GM12878 (cell line): ENCODE measurements around the gene SLAIN2. TPM values are rescaled to one million over a fixed set of nuclear protein-coding genes. Genes with fewer than 3 reads are reported as not detected.

Experiments
- ATAC-seq: fragments of 200-7000 bp; cut with Tn5 transposase; 3 replicates; pipeline ENCODE4 v1.9.1; 2020; ENCODE audit warnings: mild to moderate bottlenecking, moderate library complexity
- BruUV-seq: library from RNA; stranded (reverse); fragments of 400-500 nt; replicated peaks from 2 replicates; lab custom pipeline; 2021; lab: Mats Ljungman, UMichigan
- CTCF ChIA-PET: fragments of 300-600 bp; sonication (Branson Sonifier 250); formaldehyde crosslinking; extraction: SDS; loops from one replicate; lab custom pipeline; 2021; ENCODE audit warnings: inconsistent platforms; lab: Yijun Ruan, JAX
- POLR2A ChIA-PET: fragments of 350-600 bp; formaldehyde crosslinking; extraction: SDS; loops from one replicate; lab custom pipeline; 2021; ENCODE audit warnings: inconsistent platforms; lab: Charles Lee
- RAD21 ChIA-PET: fragments of 300-600 bp; sonication (Branson Sonifier 250); formaldehyde crosslinking; loops from one replicate; lab custom pipeline; 2023; ENCODE audit warnings: antibody characterized with exemption; ENCODE audit not compliant: unreplicated experiment; lab: Charles Lee
- SMC1A ChIA-PET: fragments of 300-600 bp; sonication (Branson Sonifier 250); formaldehyde crosslinking; loops from one replicate; lab custom pipeline; 2023; ENCODE audit not compliant: unreplicated experiment, uncharacterized antibody; lab: Charles Lee
- DNase-seq: peaks from one replicate; pipeline ENCODE4 v3.0.0-alpha.2; 2011; ENCODE audit warnings: low read depth, low spot score
- FAIRE-seq: peaks from 3 replicates; lab custom pipeline; 2011; peaks lifted over from hg19 to GRCh38; lab: Jason Lieb, UNC
- H2AFZ ChIP-seq: 2 replicates; pipeline ENCODE4 v1.6.0; 2011; ENCODE audit warnings: low read depth, low read length, control low read depth; ENCODE audit not compliant: control insufficient read depth
- H3K27ac ChIP-seq: 2 replicates; pipeline ENCODE4 v1.5.1; 2011; ENCODE audit warnings: control low read depth; ENCODE audit not compliant: control insufficient read depth, insufficient read depth
- H3K27me3 ChIP-seq, 2 experiments: replicated peaks in 1 of 2; 2 replicates each; pipeline versions ENCODE4 v1.6.0 to v1.6.1; 2011; ENCODE audit warnings: low read length in 1 of 2; ENCODE audit not compliant: control insufficient read depth in 2 of 2, insufficient read depth in 2 of 2
- H3K36me3 ChIP-seq, 2 experiments: 2 replicates each; pipeline ENCODE4 v1.5.1; 2011; ENCODE audit warnings: low read length in 1 of 2; ENCODE audit not compliant: control insufficient read depth in 2 of 2, insufficient read depth in 2 of 2
- H3K4me1 ChIP-seq: 2 replicates; pipeline ENCODE4 v1.6.1; 2011; ENCODE audit warnings: mild to moderate bottlenecking, low read length, moderate library complexity, mixed read lengths; ENCODE audit not compliant: control insufficient read depth, insufficient read depth
- H3K4me2 ChIP-seq: 2 replicates; pipeline ENCODE4 v1.6.0; 2011; ENCODE audit warnings: control low read depth; ENCODE audit not compliant: control insufficient read depth, insufficient read depth
- H3K4me3 ChIP-seq: fragments of 200-600 bp; sonication (generic); 2 replicates; pipeline ENCODE4 v1.5.1; 2016
- H3K79me2 ChIP-seq: 2 replicates; pipeline ENCODE4 v1.6.0; 2011; ENCODE audit warnings: low read length; ENCODE audit not compliant: control insufficient read depth, insufficient read depth
- H3K9ac ChIP-seq: 2 replicates; pipeline ENCODE4 v1.8.0; 2011; ENCODE audit warnings: low read length, control low read depth, mixed read lengths; ENCODE audit not compliant: control insufficient read depth, insufficient read depth
- H3K9me3 ChIP-seq: replicated peaks from 3 replicates; pipeline ENCODE4 v1.5.1; 2011; ENCODE audit warnings: mild to moderate bottlenecking, low read length; ENCODE audit not compliant: control insufficient read depth, insufficient read depth
- H4K20me1 ChIP-seq: 2 replicates; pipeline ENCODE4 v1.6.0; 2011; ENCODE audit not compliant: control insufficient read depth, insufficient read depth
- NFYB ChIP-seq: IDR thresholded peaks from 2 replicates; pipeline ENCODE4 v1.6.1; 2011; ENCODE audit warnings: low read depth, mild to moderate bottlenecking, low read length, improper control_type of control experiment, moderate library complexity; ENCODE audit not compliant: insufficient read depth
- NR2C1 ChIP-seq: fragments of 450-650 bp; IDR thresholded peaks from 2 replicates; pipeline ENCODE4 v1.6.1; 2017; ENCODE audit warnings: antibody characterized with exemption, mild to moderate bottlenecking, moderate library complexity
- SIN3A ChIP-seq: IDR thresholded peaks from 2 replicates; pipeline ENCODE4 v1.6.1; 2012; ENCODE audit warnings: low read depth, low read length, improper control_type of control experiment
- STAT3 ChIP-seq: IDR thresholded peaks from 2 replicates; pipeline ENCODE4 v1.6.1; 2011; ENCODE audit warnings: low read depth, low read length, improper control_type of control experiment
- ZNF207 ChIP-seq: fragments of 450-650 bp; IDR thresholded peaks from 2 replicates; pipeline ENCODE4 v1.6.1; 2014; ENCODE audit warnings: antibody characterized with exemption, mild to moderate bottlenecking, borderline replicate concordance
- ZNF24 ChIP-seq: fragments of 450-650 bp; IDR thresholded peaks from 2 replicates; pipeline ENCODE4 v1.6.1; 2017; ENCODE audit warnings: antibody characterized with exemption, mild to moderate bottlenecking
- ZNF622 ChIP-seq: fragments of 450-650 bp; IDR thresholded peaks from 2 replicates; pipeline ENCODE4 v1.6.1; 2017; ENCODE audit warnings: mild to moderate bottlenecking, inconsistent platforms
- WGBS: methylation state at CpG from one replicate; pipeline ENCODE4 v1.1.6; 2016; ENCODE audit warnings: low lambda C conversion rate; ENCODE audit not compliant: insufficient replicate concordance, insufficient coverage; ENCODE audit errors: missing lambda C conversion rate; 5-methylcytosine and 5-hydroxymethylcytosine counted together
- in situ Hi-C: fragments of 300-500 bp; cut with MboI; formaldehyde crosslinking; loops from 9 replicates; pipeline ENCODE4 v1.14.3; 2018; ENCODE audit warnings: mixed read lengths
- intact Hi-C: fragments of 100-400 bp; cut with micrococcal nuclease; formaldehyde crosslinking; loops from one replicate; pipeline ENCODE4 v1.14.2; 2022; ENCODE audit not compliant: unreplicated experiment
- polyA plus RNA-seq, 11 experiments: library from polyadenylated mRNA; depleted of rRNA in 4 of 11; unstranded in 6 of 11; stranded (reverse) in 5 of 11; fragments of >200 nt; fragmentation: Nextera tagmentation in 4 of 11; fragmentation: Illumina TruSeq in 1 of 11; extraction: Ambion mirVana in 4 of 11; extraction: Trizol in 1 of 11; gene quantifications; 1 replicate in 1 of 11; 2 replicates in 10 of 11; pipeline versions ENCODE4 v1.2.1 to v1.2.3, GENCODE V29; 2011 to 2016; ENCODE audit warnings: inconsistent platforms in 2 of 11, missing spikeins in 2 of 11, low read depth in 1 of 11
- total RNA-seq, 4 experiments: library from RNA; depleted of rRNA in 3 of 4; stranded (reverse); fragments of >200 nt in 3 of 4; fragmentation: Illumina TruSeq in 1 of 4; extraction: Trizol in 1 of 4; gene quantifications; 2 replicates each; pipeline versions ENCODE4 v1.2.1 to v1.2.3, GENCODE V29; 2013 to 2021
- TF ChIP-seq, protein P1 (sequence below): fragments of 450-650 bp; IDR thresholded peaks from 2 replicates; pipeline ENCODE4 v1.6.1; 2014; ENCODE audit warnings: mild to moderate bottlenecking

The SLAIN2 gene
- total and polyA plus RNA-seq, 10 of the 15 experiments (the other 5 are each of a cell fraction or from before 2014, with no cell fraction given), result 4.3 to 96.6 (median 25.4) TPM

DNA sequence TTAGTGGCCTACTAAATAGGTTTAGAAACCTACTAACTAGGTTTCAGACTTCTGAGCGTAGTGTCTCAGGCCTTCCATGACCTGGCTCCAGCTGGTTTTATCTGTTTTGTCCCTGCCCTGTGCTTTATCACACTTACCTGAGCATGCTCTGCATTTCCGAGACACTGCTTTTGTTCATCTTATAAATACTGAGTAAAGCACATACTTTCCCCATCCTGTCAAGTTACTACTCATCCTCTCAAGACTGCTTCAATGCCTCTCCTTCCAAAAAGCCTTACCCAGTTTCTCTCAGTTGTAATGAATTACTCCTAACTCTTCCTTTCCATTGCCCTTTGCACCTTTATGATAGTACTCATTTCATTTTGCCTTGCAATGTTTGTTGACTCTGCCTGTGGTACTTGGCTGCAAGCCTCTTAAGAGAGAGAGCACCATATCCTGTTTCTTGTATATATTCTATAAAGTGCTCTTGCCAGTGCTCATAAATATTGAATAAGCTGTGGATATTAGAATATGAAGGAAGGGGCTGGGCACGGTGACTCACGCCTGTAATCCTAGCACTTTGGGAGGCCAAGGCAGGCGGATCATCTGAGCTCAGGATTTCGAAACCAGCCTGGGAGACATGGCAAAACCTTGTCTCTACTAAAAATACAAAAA lies 34.4 kb downstream of the SLAIN2 start:
- no peak overlapping the region for H3K4me2 ChIP-seq
- ChIA-PET RAD21 (no interaction called here), POLR2A (no interaction called here), SMC1A (no interaction called here), CTCF (interaction anchor here (1.3 kb wide), 1 partner anchor 10 kb away, joined by 5 read pairs; no protein-coding TSS in a partner anchor)
- no peaks in the 10 kb centered on the region for H3K9me3 ChIP-seq
- ATAC-seq (no peak), FAIRE-seq (no peak), DNase-seq (no peak)
- H3K27me3 ChIP-seq, result no peaks in the 10 kb centered on the region
- no peak overlapping the region for H3K4me3 ChIP-seq
- 99% methylated on average over 6 of the region's 6 CpGs for WGBS
- in situ Hi-C loops, result loop anchor here (10.0 kb wide), 1 partner anchor 59 kb away; no protein-coding TSS in a partner anchor
- no peak for TF ChIP-seq NFYB
- H2AFZ ChIP-seq, result no peak overlapping the region
- BruUV-seq, result no TSS peak
- no peaks in the 10 kb centered on the region for H3K4me1 ChIP-seq
- no peak overlapping the region for H3K27ac ChIP-seq
- no peaks in the 10 kb centered on the region for H4K20me1 ChIP-seq
- H3K79me2 ChIP-seq, result peaks cover 2% of the 10 kb centered on the region
- no peaks in the 10 kb centered on the region; a peak in 1 of 4 replicates for H3K36me3 ChIP-seq
- intact Hi-C loops, result no loop called here
- no peak overlapping the region for H3K9ac ChIP-seq

DNA sequence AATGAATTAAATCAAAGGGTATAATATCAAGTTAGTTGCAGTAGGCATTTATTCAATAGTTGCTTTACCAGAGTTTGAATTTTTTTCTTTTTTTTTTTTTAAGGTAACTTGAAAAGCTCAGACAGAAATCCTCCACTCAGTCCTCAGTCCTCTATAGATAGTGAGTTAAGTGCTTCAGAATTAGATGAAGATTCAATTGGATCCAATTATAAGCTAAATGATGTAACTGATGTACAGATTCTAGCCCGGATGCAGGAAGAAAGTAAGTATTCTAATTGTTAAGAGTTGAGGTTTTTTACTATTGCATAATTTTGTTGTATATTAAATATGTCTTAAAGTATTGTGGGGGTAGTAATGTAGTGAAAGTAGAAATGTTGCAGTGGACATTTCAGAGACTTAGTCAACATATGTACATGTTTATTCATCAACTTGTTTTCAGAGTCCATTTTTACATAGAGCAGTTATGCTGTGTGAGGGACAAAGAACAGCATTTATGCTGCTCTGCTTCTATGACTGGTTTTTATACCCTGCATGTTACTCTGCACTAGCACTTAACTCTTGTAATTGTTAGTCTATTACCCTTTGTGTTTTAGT lies 38.4 kb downstream of the SLAIN2 start:
- ChIA-PET CTCF (no interaction called here), RAD21 (interaction anchor here (0.6 kb wide), 1 partner anchor 752 kb away, joined by 5 read pairs; no protein-coding TSS in a partner anchor), POLR2A (interaction anchor here (0.6 kb wide), 1 partner anchor 247 kb away, joined by 3 read pairs; no protein-coding TSS in a partner anchor), SMC1A (interaction anchor here (1.0 kb wide), 1 partner anchor 37 kb away, joined by 3 read pairs; no protein-coding TSS in a partner anchor)
- ATAC-seq (no peak), FAIRE-seq (no peak), DNase-seq (no peak)
- Histone ChIP-seq H3K79me2 (no peaks in the 10 kb centered on the region), H3K4me2 (no peak overlapping the region), H3K9ac (no peak overlapping the region), H3K27ac (no peak overlapping the region), H4K20me1 (no peaks in the 10 kb centered on the region), H2AFZ (no peak overlapping the region), H3K4me3 (no peak overlapping the region), H3K36me3 (peaks cover 0 to 7% of the 10 kb centered on the region in 2 experiments; a peak in 1 of 4 replicates), H3K27me3 (no peaks in the 10 kb centered on the region), H3K9me3 (no peaks in the 10 kb centered on the region), H3K4me1 (no peaks in the 10 kb centered on the region)
- in situ Hi-C loops (loop anchor here (10.0 kb wide), 1 partner anchor 55 kb away; no protein-coding TSS in a partner anchor), intact Hi-C loops (no loop called here)
- no TSS peak for BruUV-seq
- TF ChIP-seq SIN3A, result no peak
- no peak for TF ChIP-seq ZNF207
- TF ChIP-seq NR2C1, result no peak
- TF ChIP-seq ZNF24, result no peak
- no peak for TF ChIP-seq ZNF622
- no peak for TF ChIP-seq STAT3
- TF ChIP-seq, protein P1, sequence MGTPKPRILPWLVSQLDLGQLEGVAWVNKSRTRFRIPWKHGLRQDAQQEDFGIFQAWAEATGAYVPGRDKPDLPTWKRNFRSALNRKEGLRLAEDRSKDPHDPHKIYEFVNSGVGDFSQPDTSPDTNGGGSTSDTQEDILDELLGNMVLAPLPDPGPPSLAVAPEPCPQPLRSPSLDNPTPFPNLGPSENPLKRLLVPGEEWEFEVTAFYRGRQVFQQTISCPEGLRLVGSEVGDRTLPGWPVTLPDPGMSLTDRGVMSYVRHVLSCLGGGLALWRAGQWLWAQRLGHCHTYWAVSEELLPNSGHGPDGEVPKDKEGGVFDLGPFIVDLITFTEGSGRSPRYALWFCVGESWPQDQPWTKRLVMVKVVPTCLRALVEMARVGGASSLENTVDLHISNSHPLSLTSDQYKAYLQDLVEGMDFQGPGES, result no peak
- WGBS, result 100% methylated on average over 1 of the region's 1 CpG
